Measurements from ENCODE around the gene TAS1R2. TPM values are rescaled to one million over a fixed set of nuclear protein-coding genes. Genes with fewer than 3 reads are reported as not detected.

TAS1R2 gene
- total and polyA plus RNA-seq, 9 of the 15 experiments (the other 6 are each of a cell fraction or from before 2014, with no cell fraction given): not detected

GRCh38 chr1:18902523-18903290, 43.2 kb upstream of the TAS1R2 start, which contains the start of gene ALDH4A1 (continued):
- TF ChIP-seq CHD7 (IDR thresholded peaks at IDR 0.05; ENCODE audit: low read depth, low read length): no peak
- TF ChIP-seq XRCC4 (IDR thresholded peaks at IDR 0.05; ENCODE audit: extremely low read depth, insufficient read depth, insufficient read length): no peak
- peak; percentile 94 for TF ChIP-seq POLR2A (conservative IDR thresholded peaks at IDR 0.05)
- no peak for TF ChIP-seq RFX1 (IDR thresholded peaks at IDR 0.05)
- no peak for TF ChIP-seq ZKSCAN3 (CRISPR knock-in tag; IDR thresholded peaks at IDR 0.05)
- peak; percentile 64 for TF ChIP-seq XRCC5 (IDR thresholded peaks at IDR 0.05; ENCODE audit: low read depth, low read length)
- TF ChIP-seq GABPB1 (CRISPR knock-in tag; IDR thresholded peaks at IDR 0.05): peak; percentile 78
- no peak; the same call in 1 of the 2 replicates for TF ChIP-seq ZNF644 (tag; IDR thresholded peaks at IDR 0.05; ENCODE audit: low read depth)
- peak; percentile 35 for TF ChIP-seq MEIS2 (IDR thresholded peaks at IDR 0.05; ENCODE audit: partially characterized antibody)
- no peak for TF ChIP-seq ZNF785 (CRISPR knock-in tag; IDR thresholded peaks at IDR 0.05)
- no peak for TF ChIP-seq ZNF507 (tag; conservative IDR thresholded peaks at IDR 0.05)
- TF ChIP-seq POLR3A (IDR thresholded peaks at IDR 0.05; ENCODE audit: borderline replicate concordance, extremely low read depth, insufficient read depth, insufficient read length): no peak
- no peak for TF ChIP-seq ZNF165 (CRISPR knock-in tag; IDR thresholded peaks at IDR 0.05; ENCODE audit: borderline replicate concordance)
- peak; percentile 46; the same call in 1 of the 2 replicates for TF ChIP-seq MAFK (IDR thresholded peaks at IDR 0.05; ENCODE audit: low read length)
- peak; percentile 12; the same call in 1 of the 2 replicates for TF ChIP-seq ERF (CRISPR knock-in tag; IDR thresholded peaks at IDR 0.05)
- no peak; the same call in 1 of the 2 replicates for TF ChIP-seq PATZ1 (CRISPR knock-in tag; IDR thresholded peaks at IDR 0.05; ENCODE audit: borderline replicate concordance)
